NCI-H69 (cell line): ENCODE results near the gene NOS1AP.
"Not testable (repeated sequence)": the region's sequence is repeated elsewhere in the genome, so short reads cannot be mapped to it uniquely, and the experiment has no call there.

ENCODE experiments used
- DNase-seq: peaks from one replicate; lab custom pipeline; 2025; lab: John Stamatoyannopoulos, UW

Gene NOS1AP

DNA sequence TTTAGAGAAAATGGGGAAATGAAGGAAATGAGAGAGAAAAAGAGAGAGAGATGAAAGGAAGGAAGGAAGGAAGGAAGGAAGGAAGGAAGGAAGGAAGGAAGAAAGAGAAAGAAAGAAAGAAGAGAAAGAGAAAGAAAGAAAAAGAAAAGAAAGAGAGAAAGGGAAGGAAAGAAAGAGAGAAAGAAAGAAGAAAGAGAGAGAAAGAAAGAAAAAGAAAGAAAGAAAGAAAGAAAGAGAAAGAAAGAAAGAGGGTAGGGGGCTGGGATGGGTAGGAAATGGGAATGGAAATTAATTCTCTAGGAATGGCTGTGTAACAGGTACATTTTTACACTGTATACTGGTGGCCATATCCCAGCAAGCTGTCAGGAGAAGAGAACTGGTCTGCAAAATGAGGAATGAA, 346.7 kb downstream of the NOS1AP start:
- no peak for DNase-seq

DNA sequence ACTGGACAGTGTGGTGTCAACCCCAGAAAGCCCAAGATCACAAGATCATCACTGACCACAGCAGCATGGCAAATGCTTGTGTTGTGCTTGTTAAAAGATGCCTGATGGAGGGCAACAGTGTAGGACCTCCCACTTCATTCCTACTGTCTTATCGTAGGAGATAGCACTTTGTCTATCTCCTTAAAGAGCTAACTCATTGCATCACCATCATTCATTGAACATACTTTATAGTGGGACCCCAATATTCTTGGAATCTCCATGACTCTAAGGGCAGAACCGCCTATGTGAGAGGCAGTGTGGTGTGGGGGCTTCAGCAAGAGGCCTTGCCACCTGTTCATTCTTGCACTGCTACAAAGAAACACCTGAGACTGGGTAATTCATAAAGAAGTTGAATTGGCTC, 347.4 kb downstream of the NOS1AP start:
- no peak for DNase-seq

DNA sequence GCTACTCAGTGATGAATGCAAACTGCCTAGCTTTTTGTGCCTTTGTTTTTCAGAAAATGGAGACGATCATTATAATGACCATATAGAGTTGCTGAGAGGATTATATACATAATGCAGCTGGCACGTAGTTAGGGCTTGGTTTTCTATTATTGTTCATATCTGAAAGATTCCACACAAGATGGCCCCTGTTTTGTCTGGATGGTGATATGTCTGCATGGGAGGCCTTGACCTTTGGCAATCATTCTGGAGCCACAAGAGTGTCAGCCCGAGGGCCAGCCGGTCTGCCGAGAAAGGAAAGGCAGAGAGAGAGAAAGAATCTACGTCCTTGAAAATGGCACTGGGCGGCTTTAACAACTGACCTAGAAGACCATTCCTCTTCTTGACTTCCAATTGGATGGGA, 348.2 kb downstream of the NOS1AP start:
- DNase-seq, result no peak

DNA sequence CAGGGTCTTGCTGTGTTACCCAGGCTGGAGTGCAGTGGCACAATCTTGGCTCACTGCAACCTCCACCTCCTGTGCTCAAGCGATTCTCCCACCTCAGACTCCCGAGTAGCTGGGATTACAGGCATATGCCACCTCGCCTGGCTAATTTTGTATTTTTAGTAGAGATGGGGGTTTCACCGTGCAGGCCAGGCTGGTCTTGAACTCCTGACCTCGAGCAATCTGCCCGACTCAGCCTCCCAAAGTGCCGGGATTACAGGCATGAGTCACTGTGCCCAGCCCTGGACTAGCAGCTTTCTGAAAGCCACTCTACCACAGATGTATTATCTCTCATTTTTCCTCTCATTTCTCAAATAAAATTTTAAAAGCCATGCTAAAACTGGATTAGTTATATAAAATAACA, 349.1 kb downstream of the NOS1AP start:
- DNase-seq, result not testable (repeated sequence)

DNA sequence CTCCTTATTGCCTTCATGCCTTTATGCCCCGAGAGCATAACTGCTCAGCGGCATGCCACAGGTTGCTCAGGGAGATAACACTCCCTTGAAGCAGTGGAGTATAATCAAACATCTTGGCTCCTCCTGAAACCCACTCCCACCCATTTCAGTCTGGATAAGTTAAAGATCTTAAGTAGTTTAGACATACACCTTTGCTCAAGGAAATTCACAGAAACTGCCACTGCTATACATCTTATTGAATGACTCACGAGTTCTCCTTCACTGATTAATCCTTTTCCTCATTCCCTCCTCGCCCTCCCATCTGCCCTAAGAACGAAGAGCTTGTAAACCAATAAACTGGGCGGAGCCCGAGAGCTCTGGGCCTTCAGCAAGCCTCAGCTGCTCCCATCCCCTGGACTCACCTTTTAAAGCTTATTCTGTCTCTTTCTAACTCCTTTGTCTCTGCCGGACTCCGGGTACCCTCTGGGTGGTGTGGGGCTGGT, 350.0 kb downstream of the NOS1AP start:
- not testable (repeated sequence) for DNase-seq
